ENCODE data around the gene PDGFB. TPM values are rescaled to one million over a fixed set of nuclear protein-coding genes. Genes with fewer than 3 reads are reported as not detected.

The PDGFB gene
- total and polyA plus RNA-seq, 8 donors = 16.0 to 28.2 (median 23.3) TPM

DNA sequence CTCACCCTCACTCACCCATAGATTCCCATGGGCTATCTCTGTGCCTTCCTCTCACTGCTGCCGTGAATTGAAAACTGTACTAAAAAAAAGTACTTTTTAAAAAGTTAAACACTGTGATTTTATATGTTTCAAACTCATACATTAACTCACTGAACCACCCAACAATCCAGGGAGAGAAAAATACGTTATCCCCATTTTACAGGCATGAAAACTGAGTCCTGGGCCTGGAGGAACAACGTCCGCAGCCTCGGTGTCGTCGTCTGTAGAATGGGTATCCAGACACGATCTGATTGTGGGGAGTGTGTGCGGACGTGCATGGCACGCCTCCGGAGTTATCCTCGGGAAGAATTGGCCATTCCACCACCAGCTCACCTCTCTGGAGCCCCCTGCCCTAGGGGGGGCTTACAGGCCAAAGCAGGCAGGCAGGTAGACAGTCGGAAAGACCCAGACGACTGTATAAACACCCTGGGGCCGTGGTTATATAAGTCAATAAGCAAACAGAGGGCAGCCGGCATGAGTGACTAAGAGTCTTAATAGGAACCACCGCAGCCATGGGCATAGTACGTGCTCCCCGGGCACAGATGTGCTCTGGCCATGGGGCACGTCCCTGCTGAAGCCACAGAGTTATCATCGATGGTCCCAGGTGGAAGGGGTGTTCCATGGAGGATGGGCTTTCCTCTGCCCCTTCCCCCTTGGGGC lies 7.1 kb upstream of the PDGFB start:
- Histone ChIP-seq H3K36me3 (no peaks in the 10 kb centered on the region), H3K4me1 (peaks cover 11 to 55% of the 10 kb centered on the region in 2 donors), H3K27ac (no peak overlapping the region), H3K4me3 (no peak overlapping the region), H3K27me3 (peaks cover 0 to 78% of the 10 kb centered on the region in 2 donors), H3K9me3 (no peaks in the 10 kb centered on the region)
- TF ChIP-seq CTCF (IDR thresholded peaks at IDR 0.05) = no peak
- ATAC-seq (peak; percentile 7), DNase-seq (no peak)
- intact Hi-C loops (cut with DNase I) = no loop called here

DNA sequence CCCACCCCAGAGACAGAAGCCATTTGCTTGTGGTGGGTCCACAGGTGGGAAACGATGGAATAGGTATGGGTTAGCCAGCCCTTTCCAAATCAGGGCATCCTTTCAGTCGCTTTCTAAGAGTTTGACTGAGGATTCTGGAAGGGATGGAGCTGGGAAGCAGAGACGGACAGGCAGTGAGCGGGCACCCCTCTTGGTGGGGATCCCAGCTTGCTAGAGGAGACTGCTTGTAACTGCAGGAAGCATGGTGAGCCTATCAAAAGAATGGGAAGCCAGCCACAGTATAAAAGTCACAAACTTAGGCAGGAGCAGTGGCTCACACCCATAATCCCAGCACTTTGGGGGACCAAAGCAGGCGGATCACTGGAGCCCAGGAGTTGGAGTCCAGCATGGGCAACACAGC lies 6.1 kb upstream of the PDGFB start:
- ATAC-seq (no peak), DNase-seq (no peak)
- peaks cover 6 to 86% of the 10 kb centered on the region in 2 donors for H3K27me3 ChIP-seq
- no peak overlapping the region for H3K4me3 ChIP-seq
- no peaks in the 10 kb centered on the region for H3K9me3 ChIP-seq
- peaks cover 11 to 54% of the 10 kb centered on the region in 2 donors for H3K4me1 ChIP-seq
- intact Hi-C loops (cut with DNase I) = no loop called here
- H3K36me3 ChIP-seq = no peaks in the 10 kb centered on the region
- peak overlapping the region in 1 of 2 donors; percentile 20 for H3K27ac ChIP-seq
- TF ChIP-seq CTCF (IDR thresholded peaks at IDR 0.05) = no peak

GRCh38 chr22:39250131-39250530 lies 5.3 kb upstream of the PDGFB start:
- ATAC-seq (no peak), DNase-seq (no peak)
- Histone ChIP-seq H3K4me3 (no peak overlapping the region), H3K4me1 (peaks cover 11 to 54% of the 10 kb centered on the region in 2 donors), H3K27ac (peak overlapping the region; percentile 20 to 48), H3K36me3 (no peaks in the 10 kb centered on the region), H3K9me3 (no peaks in the 10 kb centered on the region), H3K27me3 (peaks cover 13 to 87% of the 10 kb centered on the region in 2 donors)
- no peak for TF ChIP-seq CTCF (IDR thresholded peaks at IDR 0.05)
- intact Hi-C loops (cut with DNase I) = no loop called here

DNA sequence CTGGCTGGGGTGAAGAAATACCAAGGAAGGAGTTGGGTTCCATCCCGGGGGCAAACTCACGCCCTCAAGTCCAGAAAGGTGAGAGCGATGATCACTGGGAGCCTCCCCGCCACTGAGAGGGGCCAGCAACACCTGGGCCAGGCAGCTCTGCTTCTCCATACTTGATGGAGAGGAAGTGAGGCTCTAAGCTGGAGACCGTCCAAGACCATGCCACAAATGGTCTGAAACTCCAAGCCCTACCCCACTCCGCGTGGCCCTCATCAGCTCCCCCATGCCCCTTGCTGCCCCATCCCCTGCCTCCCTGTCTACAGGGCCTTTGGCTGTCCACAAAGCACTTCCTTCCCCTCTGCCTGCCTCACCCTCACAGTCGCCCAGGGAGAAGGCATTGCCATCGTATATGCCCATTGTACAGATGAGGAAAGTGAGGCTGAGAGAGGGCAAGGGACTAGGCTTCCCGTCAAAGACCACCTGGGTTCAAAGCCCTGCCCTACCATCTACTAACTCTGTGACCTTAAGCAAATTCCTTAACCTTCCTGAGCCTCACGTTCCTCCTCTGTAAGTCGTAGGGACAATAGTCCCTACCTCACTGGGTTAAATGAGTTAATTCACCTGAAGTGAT lies 4.4 kb upstream of the PDGFB start:
- intact Hi-C loops (cut with DNase I) = loop anchor here in 1 of 2 donors (10.0 kb wide), 1 partner anchor 56 kb away; no protein-coding TSS in a partner anchor
- no peak for DNase-seq
- Histone ChIP-seq H3K27me3 (peaks cover 21 to 87% of the 10 kb centered on the region in 2 donors), H3K36me3 (no peaks in the 10 kb centered on the region), H3K4me1 (peaks cover 11 to 49% of the 10 kb centered on the region in 2 donors), H3K27ac (no peak overlapping the region), H3K4me3 (no peak overlapping the region), H3K9me3 (no peaks in the 10 kb centered on the region)
- TF ChIP-seq CTCF (IDR thresholded peaks at IDR 0.05) = no peak
- ATAC-seq = no peak

DNA sequence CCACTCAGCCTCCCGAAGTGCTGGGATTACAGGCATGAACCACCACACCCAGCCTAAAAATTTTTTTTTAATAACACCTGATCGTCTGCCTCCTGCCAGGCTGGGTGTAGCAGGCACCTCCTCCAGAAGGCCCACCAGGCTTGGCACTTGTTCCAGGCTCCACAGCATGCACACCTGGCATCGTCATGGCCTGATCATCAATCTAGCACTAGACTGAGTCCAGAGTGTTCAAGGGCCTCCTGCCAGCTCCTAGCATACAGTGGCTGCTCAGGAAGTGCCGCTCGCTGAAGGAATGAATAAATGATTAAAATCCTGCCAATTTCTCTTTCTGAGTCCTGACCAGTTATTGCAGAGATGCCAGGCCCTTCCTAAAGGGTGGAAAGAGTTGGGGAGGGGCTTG lies 3.5 kb upstream of the PDGFB start:
- Histone ChIP-seq H3K4me1 (peaks cover 4 to 49% of the 10 kb centered on the region in 2 donors), H3K27me3 (peaks cover 30 to 87% of the 10 kb centered on the region in 2 donors), H3K4me3 (no peak overlapping the region), H3K36me3 (no peaks in the 10 kb centered on the region), H3K9me3 (no peaks in the 10 kb centered on the region), H3K27ac (no peak overlapping the region)
- ATAC-seq = no peak
- intact Hi-C loops (cut with DNase I) = loop anchor here in 1 of 2 donors (10.0 kb wide), 1 partner anchor 57 kb away; no protein-coding TSS in a partner anchor
- DNase-seq = no peak
- no peak for TF ChIP-seq CTCF (IDR thresholded peaks at IDR 0.05)
